GM21786 (cell line): ENCODE measurements around the gene SLC34A1.
"Not testable (repeated sequence)": the region's sequence is repeated elsewhere in the genome, so short reads cannot be mapped to it uniquely, and the experiment has no call there.

Experiments
- ATAC-seq: cut with Tn5 transposase; IDR thresholded peaks from one replicate; pipeline ENCODE4 v1.9.1; 2021; ENCODE audit not compliant: unreplicated experiment

SLC34A1 gene

GRCh38 chr5:177367981-177368868 lies 16.0 kb upstream of the SLC34A1 start:
- no peak for ATAC-seq

DNA sequence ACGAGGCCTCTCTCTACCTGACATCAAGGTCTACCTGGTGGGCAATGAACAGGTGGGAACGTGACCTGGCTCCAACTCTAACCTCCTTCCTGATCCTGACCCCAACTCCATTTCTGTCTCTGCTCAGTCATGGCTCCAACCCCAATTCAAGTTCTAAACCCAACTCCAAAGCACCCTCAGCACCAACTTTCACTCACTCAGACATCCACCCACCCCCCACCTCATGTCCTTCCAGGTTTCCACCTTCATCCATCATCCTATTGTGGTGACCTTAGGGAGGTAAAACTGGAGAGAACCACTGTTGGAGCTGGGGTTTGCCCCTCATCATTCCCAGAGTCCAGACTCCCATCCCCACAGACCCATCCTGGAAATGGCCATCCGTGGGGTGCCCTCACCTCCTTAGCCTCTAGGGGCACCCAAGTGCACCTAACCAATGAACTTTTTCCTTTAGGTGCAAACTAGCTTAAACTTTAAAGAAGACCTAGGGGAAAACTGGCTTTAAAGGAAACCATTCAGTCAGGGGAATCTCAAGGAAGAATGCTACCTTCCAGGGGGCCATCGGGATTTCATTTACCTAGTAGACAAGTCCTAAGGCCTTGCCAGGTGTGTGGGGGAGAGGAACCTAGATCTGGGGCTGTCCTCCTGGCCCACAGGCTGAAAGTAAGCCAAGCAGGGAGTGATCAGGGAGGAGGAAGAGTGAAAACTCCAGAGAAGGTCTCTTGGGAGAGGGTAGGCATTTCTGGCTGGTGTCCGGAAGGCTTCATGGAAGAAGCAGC lies 15.2 kb upstream of the SLC34A1 start:
- no peak for ATAC-seq

DNA sequence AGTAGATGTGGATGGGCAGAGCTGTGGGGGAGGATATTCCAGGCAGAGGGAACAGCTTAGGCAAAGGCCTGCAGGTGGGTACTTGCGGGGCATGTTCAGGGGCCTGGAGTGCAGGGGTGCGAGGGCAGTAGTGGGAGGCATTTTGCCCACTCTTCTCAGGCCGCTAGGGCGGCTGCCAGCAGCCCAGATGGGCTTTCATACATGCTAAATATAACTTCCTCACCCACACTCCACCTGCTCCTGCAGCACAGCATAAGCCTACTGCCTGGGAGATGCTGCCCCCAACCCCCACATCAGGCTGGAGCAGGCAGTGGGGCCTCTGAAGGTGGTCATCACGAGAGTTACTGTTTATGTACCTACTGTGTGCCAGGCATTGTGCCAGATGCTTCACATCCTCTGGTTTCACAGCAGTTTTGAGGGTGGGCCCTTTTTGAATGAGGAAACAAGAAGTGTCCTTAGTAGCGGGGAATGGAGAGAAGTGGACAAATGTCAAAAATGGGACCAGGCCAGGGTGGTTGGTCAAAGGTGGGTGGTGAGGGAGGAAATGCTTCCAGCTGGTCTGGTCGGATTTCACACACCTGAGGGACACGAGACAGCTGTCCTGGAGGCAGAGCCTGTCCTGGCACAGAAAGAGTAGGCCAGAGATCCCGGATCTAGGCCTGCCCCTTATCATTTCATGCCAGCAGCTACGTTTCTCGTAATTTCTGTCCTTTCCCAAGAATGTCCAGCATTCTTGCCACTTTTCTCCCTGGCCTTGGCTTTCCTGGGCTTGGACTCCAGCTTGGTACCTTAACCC lies 14.4 kb upstream of the SLC34A1 start:
- ATAC-seq, result no peak

- ATAC-seq, result peak; percentile 66
These were observed 13.6 kb upstream of the SLC34A1 start for GRCh38 chr5:177370488-177371119.

DNA sequence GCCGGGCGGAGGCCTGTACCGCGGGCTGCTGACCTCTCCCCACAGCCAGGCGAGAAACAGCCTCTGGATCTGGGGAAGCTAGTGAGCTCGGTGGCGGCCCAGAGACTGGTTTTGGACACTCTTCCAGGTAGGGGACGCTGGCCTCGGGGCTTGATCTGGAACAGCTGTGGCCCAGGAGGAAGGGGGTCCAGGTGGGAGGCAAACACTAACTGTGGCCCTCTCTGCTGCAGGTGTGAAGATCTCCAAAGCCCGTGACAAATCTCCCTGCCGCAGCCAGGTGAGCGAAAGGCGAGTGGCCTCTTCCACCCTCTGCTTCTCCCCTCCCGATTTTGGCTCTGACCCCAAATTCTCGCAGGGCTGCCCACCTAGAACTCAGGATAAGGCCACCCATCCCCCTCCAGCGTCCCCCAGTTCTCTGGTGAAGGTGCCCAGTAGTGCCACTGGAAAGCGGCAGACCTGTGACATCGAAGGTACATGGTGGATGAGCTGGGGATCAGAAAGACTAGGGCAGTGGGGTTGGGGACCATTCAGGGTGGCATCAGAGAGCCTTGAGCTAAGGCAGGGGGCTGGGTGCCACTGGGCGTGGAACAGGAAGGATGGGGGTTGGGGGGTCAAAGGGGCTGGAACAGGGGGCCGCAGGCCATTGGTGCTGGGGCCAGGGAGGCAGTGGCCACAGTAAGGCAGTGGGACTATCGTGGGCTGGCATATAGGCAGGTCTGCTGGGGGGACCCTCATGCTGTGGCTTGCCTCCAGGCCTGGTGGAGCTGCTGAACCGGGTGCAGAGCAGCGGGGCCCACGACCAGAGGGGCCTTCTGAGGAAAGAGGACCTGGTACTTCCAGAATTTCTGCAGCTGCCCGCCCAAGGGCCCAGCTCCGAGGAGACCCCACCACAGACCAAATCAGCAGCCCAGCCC lies 12.9 kb upstream of the SLC34A1 start:
- no peak for ATAC-seq

DNA sequence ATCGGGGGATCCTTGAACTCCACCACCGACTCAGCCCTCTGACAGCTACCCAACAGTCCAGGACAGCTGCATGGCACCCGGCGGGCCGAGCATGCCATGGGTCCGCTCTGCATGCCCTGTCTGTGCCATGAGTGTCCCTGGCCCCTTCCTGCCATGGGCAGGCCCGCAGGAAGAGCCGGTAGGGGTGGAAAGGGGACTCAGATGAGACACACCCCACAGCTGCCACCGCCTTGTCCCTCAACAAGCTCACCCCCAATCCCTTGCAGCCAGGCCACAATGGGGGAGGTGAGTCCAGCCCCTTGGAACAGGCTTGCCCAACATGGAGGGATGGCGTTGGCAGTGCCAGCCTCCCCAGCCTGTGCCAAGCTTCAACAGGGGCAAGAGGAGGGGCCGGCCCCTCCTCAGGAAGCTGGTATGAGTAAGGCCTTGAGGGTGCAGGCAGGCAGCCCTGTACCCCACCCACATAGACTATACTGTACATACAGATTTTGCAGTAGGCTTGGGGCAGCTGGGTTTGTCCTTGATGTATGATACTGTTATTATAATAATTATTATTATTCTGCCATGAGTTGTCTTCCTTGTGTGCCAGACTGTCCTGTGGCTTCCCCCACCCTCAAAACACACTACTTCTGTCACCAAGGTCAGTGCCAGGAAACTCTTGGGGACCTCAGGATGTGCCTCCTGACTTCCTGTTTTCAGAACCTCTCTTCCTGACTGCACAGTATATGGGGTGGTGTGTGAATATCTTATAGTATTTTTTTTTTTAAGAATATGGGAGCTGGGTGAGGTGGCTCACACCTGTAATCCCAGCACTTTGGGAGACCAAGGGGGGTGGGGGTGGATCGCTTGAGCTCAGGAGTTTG lies 12.0 kb upstream of the SLC34A1 start:
- ATAC-seq, result no peak

- ATAC-seq, result no peak
These were observed 11.3 kb upstream of the SLC34A1 start for GRCh38 chr5:177372910-177373309.

- ATAC-seq, result no peak
These were observed 10.4 kb upstream of the SLC34A1 start for GRCh38 chr5:177373806-177374205.

DNA sequence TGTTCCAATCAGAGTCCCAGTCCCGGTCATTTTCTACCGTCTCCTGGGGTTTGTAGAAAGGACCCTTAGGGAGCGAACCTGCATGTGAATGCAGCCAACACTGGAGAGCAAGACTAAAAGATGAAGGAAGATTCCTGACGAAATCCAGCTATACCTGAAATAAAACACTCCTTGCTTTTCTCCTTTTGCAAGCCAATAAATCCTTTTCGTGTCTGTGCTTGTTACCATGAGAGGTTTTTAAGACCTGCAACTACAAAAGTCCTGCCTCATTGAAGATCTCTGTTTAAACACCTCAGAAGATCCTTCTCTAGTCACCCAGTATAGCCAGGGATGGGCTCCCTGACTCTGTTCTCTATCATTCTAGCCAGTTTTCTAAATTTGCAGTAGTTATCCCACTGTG lies 10.0 kb upstream of the SLC34A1 start:
- no peak for ATAC-seq

- not testable (repeated sequence) for ATAC-seq
These were observed 8.7 kb upstream of the SLC34A1 start for GRCh38 chr5:177375516-177375915.

- ATAC-seq, result no peak
These were observed 8.1 kb upstream of the SLC34A1 start for GRCh38 chr5:177376107-177376506.

DNA sequence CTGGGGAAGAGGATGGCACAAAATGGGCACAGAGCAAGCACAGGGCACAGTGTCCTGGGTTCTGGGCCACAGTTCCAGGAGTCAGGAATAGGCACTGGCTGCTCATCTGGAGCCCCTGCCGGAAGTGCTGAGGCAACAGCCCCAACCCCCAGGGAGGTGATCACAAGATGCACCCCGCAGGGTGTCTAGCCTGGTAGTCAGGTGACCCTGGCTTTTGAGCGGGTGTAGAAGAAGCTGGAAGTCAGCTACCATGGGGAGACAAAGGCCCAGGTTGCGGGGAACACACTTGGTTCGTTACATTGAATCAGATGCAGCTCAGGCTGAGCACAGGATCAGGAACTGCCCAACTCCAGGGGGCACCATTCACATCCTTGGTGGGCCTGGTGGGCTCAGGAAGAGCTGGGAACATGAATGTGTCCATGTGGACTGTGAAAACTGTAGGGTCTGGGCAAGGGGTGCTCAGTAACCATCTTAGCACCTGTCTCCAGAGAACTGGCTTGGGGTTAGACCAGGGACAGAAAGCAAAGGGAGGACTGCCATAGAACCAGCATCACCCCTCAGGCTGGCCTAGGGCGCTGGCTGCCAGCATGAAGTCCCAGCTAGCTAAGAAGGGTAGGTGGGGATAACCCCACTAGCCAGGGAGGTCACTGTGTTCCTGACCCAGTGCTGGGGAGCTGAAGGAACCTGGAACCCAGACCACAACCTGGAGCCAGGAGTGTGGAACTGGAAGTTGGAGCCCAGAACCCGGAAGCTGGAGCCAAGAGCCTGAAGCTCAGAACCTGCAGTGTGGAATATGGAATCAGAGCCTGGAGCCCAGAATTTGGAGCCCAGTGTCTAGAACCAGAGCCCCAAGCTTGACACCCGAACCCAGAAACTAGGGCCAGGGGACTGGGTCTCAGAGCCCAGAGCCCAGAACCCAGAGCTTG lies 6.1 kb upstream of the SLC34A1 start:
- no peak for ATAC-seq

- ATAC-seq, result peak; percentile 77
These were observed 5.0 kb upstream of the SLC34A1 start for GRCh38 chr5:177378884-177379883.

DNA sequence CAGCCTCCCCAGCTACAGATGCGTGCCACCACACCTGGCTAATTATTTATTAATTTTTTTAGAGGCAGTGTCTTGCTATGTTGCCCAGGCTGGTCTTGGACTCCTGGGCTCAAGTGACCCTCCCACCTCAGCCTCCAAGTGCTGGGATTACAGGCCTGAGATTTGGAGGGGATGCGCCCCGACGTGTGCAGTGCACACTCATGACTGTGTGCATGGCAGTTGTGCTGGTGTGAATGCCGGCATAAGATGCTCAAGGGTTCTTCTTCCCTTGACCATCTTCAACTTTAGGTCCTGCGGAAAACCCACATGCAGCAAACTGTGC lies 3.5 kb upstream of the SLC34A1 start:
- ATAC-seq, result no peak

- ATAC-seq, result no peak
These were observed 1.7 kb upstream of the SLC34A1 start for GRCh38 chr5:177382423-177383029.

GRCh38 chr5:177383181-177383580 lies 1.1 kb upstream of the SLC34A1 start:
- ATAC-seq, result no peak
